ENCODE results near the gene ARHGAP21.

ARHGAP21 gene

GRCh38 chr10:24751716-24752115, 28.0 kb upstream of the ARHGAP21 start:
- Histone ChIP-seq H3K4me3 (ENCODE audit: low read length) (no peak overlapping the region), H3F3A (ENCODE audit: control insufficient read depth, insufficient read depth) (no peaks in the 10 kb centered on the region), H4K20me1 (ENCODE audit: control insufficient read depth, insufficient read depth, low read depth, low read length) (no peaks in the 10 kb centered on the region), H3K27me3 (ENCODE audit: control insufficient read depth, low read length) (no peaks in the 10 kb centered on the region), H3K9me2 (replicated peaks; ENCODE audit: control insufficient read depth, low read length) (no peaks in the 10 kb centered on the region), H3K79me2 (ENCODE audit: control insufficient read depth, low read length) (no peaks in the 10 kb centered on the region), H3K4me2 (ENCODE audit: low read length) (no peak overlapping the region), H3K36me3 (ENCODE audit: control insufficient read depth, low read length) (no peaks in the 10 kb centered on the region), H3K4me1 (ENCODE audit: control insufficient read depth, low read length) (no peaks in the 10 kb centered on the region), H3K9me3 (ENCODE audit: control insufficient read depth, insufficient read depth, low read length) (no peaks in the 10 kb centered on the region), H3K27ac (ENCODE audit: low read depth, low read length) (no peak overlapping the region)
- TF ChIP-seq CTCF (IDR thresholded peaks at IDR 0.05; ENCODE audit: low read depth, low read length, poor library complexity, severe bottlenecking), result no peak
- TF ChIP-seq EZH2phosphoT487 (IDR thresholded peaks at IDR 0.05; ENCODE audit: borderline replicate concordance, low read length), result no peak

- Histone ChIP-seq H3K36me3 (ENCODE audit: control insufficient read depth, low read length) (no peaks in the 10 kb centered on the region), H3K4me2 (ENCODE audit: low read length) (no peak overlapping the region), H3K4me1 (ENCODE audit: control insufficient read depth, low read length) (no peaks in the 10 kb centered on the region), H3F3A (ENCODE audit: control insufficient read depth, insufficient read depth) (no peaks in the 10 kb centered on the region), H3K9me2 (replicated peaks; ENCODE audit: control insufficient read depth, low read length) (no peaks in the 10 kb centered on the region), H4K20me1 (ENCODE audit: control insufficient read depth, insufficient read depth, low read depth, low read length) (no peaks in the 10 kb centered on the region), H3K27me3 (ENCODE audit: control insufficient read depth, low read length) (no peaks in the 10 kb centered on the region), H3K79me2 (ENCODE audit: control insufficient read depth, low read length) (no peaks in the 10 kb centered on the region), H3K27ac (ENCODE audit: low read depth, low read length) (no peak overlapping the region), H3K9me3 (ENCODE audit: control insufficient read depth, insufficient read depth, low read length) (no peaks in the 10 kb centered on the region), H3K4me3 (ENCODE audit: low read length) (no peak overlapping the region)
- no peak for TF ChIP-seq CTCF (IDR thresholded peaks at IDR 0.05; ENCODE audit: low read depth, low read length, poor library complexity, severe bottlenecking)
These were observed 27.0 kb upstream of the ARHGAP21 start for GRCh38 chr10:24750695-24751094.

GRCh38 chr10:24748214-24748613, 24.5 kb upstream of the ARHGAP21 start:
- H3K9me2 ChIP-seq (replicated peaks; ENCODE audit: control insufficient read depth, low read length), result no peaks in the 10 kb centered on the region
- H3K9me3 ChIP-seq (ENCODE audit: control insufficient read depth, insufficient read depth, low read length), result no peaks in the 10 kb centered on the region
- no peaks in the 10 kb centered on the region for H3K79me2 ChIP-seq (ENCODE audit: control insufficient read depth, low read length)
- H3K4me3 ChIP-seq (ENCODE audit: low read length), result no peak overlapping the region
- no peaks in the 10 kb centered on the region for H3K27me3 ChIP-seq (ENCODE audit: control insufficient read depth, low read length)
- 0 out of 2 replicates have a peak, but pooled peaks cover 3% of the 10 kb centered on the region for H3K4me1 ChIP-seq (ENCODE audit: control insufficient read depth, low read length)
- H3K4me2 ChIP-seq (ENCODE audit: low read length), result no peak overlapping the region
- no peaks in the 10 kb centered on the region for H4K20me1 ChIP-seq (ENCODE audit: control insufficient read depth, insufficient read depth, low read depth, low read length)
- no peaks in the 10 kb centered on the region for H3F3A ChIP-seq (ENCODE audit: control insufficient read depth, insufficient read depth)
- no peaks in the 10 kb centered on the region for H3K36me3 ChIP-seq (ENCODE audit: control insufficient read depth, low read length)
- TF ChIP-seq EZH2phosphoT487 (IDR thresholded peaks at IDR 0.05; ENCODE audit: borderline replicate concordance, low read length), result no peak
- no peak for TF ChIP-seq CTCF (IDR thresholded peaks at IDR 0.05; ENCODE audit: low read depth, low read length, poor library complexity, severe bottlenecking)
- no peak overlapping the region for H3K27ac ChIP-seq (ENCODE audit: low read depth, low read length)

- H4K20me1 ChIP-seq (ENCODE audit: control insufficient read depth, insufficient read depth, low read depth, low read length), result no peaks in the 10 kb centered on the region
- no peaks in the 10 kb centered on the region for H3K9me2 ChIP-seq (replicated peaks; ENCODE audit: control insufficient read depth, low read length)
- TF ChIP-seq CTCF (IDR thresholded peaks at IDR 0.05; ENCODE audit: low read depth, low read length, poor library complexity, severe bottlenecking), result no peak
- TF ChIP-seq EZH2phosphoT487 (IDR thresholded peaks at IDR 0.05; ENCODE audit: borderline replicate concordance, low read length), result no peak
- no peak overlapping the region for H3K27ac ChIP-seq (ENCODE audit: low read depth, low read length)
- H3K27me3 ChIP-seq (ENCODE audit: control insufficient read depth, low read length), result no peaks in the 10 kb centered on the region
- H3K79me2 ChIP-seq (ENCODE audit: control insufficient read depth, low read length), result no peaks in the 10 kb centered on the region
- 0 out of 2 replicates have a peak, but pooled peaks cover 3% of the 10 kb centered on the region for H3K4me1 ChIP-seq (ENCODE audit: control insufficient read depth, low read length)
- H3K4me2 ChIP-seq (ENCODE audit: low read length), result no peak overlapping the region
- H3K36me3 ChIP-seq (ENCODE audit: control insufficient read depth, low read length), result no peaks in the 10 kb centered on the region
- H3K4me3 ChIP-seq (ENCODE audit: low read length), result no peak overlapping the region
- H3F3A ChIP-seq (ENCODE audit: control insufficient read depth, insufficient read depth), result no peaks in the 10 kb centered on the region
- no peaks in the 10 kb centered on the region for H3K9me3 ChIP-seq (ENCODE audit: control insufficient read depth, insufficient read depth, low read length)
These were observed 21.3 kb upstream of the ARHGAP21 start for GRCh38 chr10:24744946-24745345.

Data from DOHH2 (cell line).